Measurements from ENCODE around the gene HACL1.
"Not testable (repeated sequence)": the region's sequence is repeated elsewhere in the genome, so short reads cannot be mapped to it uniquely, and the experiment has no call there.

The HACL1 gene

GRCh38 chr3:15541371-15541770 lies 60.0 kb downstream of the HACL1 start:
- DNase-seq (ENCODE audit: extremely low read depth, low read depth), result no peak
- no peak for TF ChIP-seq CTCF (IDR thresholded peaks at IDR 0.05; ENCODE audit: low read depth, low read length, missing control alignments)

GRCh38 chr3:15539066-15539465 lies 62.3 kb downstream of the HACL1 start:
- no peak for TF ChIP-seq CTCF (IDR thresholded peaks at IDR 0.05; ENCODE audit: low read depth, low read length, missing control alignments)

More at GRCh38 chr3:15541371-15541770, 60.0 kb downstream of the HACL1 start:
- H3K4me3 ChIP-seq (replicated peaks; ENCODE audit: low read depth, low read length), result no peak overlapping the region

GRCh38 chr3:15538345-15538744 lies 63.0 kb downstream of the HACL1 start:
- no peak for DNase-seq (ENCODE audit: extremely low read depth, low read depth)
- no peak for TF ChIP-seq CTCF (IDR thresholded peaks at IDR 0.05; ENCODE audit: low read depth, low read length, missing control alignments)
- H3K4me3 ChIP-seq (replicated peaks; ENCODE audit: low read depth, low read length), result no peak overlapping the region

More at GRCh38 chr3:15539066-15539465, 62.3 kb downstream of the HACL1 start:
- no peak overlapping the region for H3K4me3 ChIP-seq (replicated peaks; ENCODE audit: low read depth, low read length)
- DNase-seq (ENCODE audit: extremely low read depth, low read depth), result no peak

- DNase-seq (ENCODE audit: extremely low read depth, low read depth), result no peak
Observed at GRCh38 chr3:15536856-15537255, 64.5 kb downstream of the HACL1 start.

GRCh38 chr3:15535732-15536131 lies 65.6 kb downstream of the HACL1 start:
- H3K4me3 ChIP-seq (replicated peaks; ENCODE audit: low read depth, low read length), result no peak overlapping the region
- TF ChIP-seq CTCF (IDR thresholded peaks at IDR 0.05; ENCODE audit: low read depth, low read length, missing control alignments), result no peak

More at GRCh38 chr3:15536856-15537255, 64.5 kb downstream of the HACL1 start:
- no peak for TF ChIP-seq CTCF (IDR thresholded peaks at IDR 0.05; ENCODE audit: low read depth, low read length, missing control alignments)
- H3K4me3 ChIP-seq (replicated peaks; ENCODE audit: low read depth, low read length), result no peak overlapping the region

GRCh38 chr3:15532614-15533013 lies 68.8 kb downstream of the HACL1 start:
- not testable (repeated sequence) for H3K4me3 ChIP-seq (replicated peaks; ENCODE audit: low read depth, low read length); DNase-seq (ENCODE audit: extremely low read depth, low read depth)

More at GRCh38 chr3:15535732-15536131, 65.6 kb downstream of the HACL1 start:
- DNase-seq (ENCODE audit: extremely low read depth, low read depth), result no peak

GRCh38 chr3:15531346-15531745 lies 70.0 kb downstream of the HACL1 start:
- TF ChIP-seq CTCF (IDR thresholded peaks at IDR 0.05; ENCODE audit: low read depth, low read length, missing control alignments), result no peak
- DNase-seq (ENCODE audit: extremely low read depth, low read depth), result no peak
- H3K4me3 ChIP-seq (replicated peaks; ENCODE audit: low read depth, low read length), result no peak overlapping the region
